HG02798 (cell line): ENCODE measurements around the gene DDX10.
A peak's percentile ranks its signal among the peaks of the same experiment; 100 is the strongest.
"Not testable (repeated sequence)": the region's sequence is repeated elsewhere in the genome, so short reads cannot be mapped to it uniquely, and the experiment has no call there.

Source experiments
- ATAC-seq: cut with Tn5 transposase; IDR thresholded peaks from one replicate; pipeline ENCODE4 v1.9.1; 2021; ENCODE audit warnings: mild to moderate bottlenecking; ENCODE audit not compliant: unreplicated experiment, poor library complexity

The DDX10 gene

GRCh38 chr11:108758458-108758857, 93.6 kb downstream of the DDX10 start:
- no peak for ATAC-seq

GRCh38 chr11:108766596-108767173, 101.8 kb downstream of the DDX10 start:
- no peak for ATAC-seq

GRCh38 chr11:108768370-108768769, 103.5 kb downstream of the DDX10 start:
- no peak for ATAC-seq

- ATAC-seq: no peak
Measured at GRCh38 chr11:108768964-108769363, 104.1 kb downstream of the DDX10 start.

- no peak for ATAC-seq
Measured at GRCh38 chr11:108774037-108774730, 109.3 kb downstream of the DDX10 start.

- ATAC-seq: no peak
Measured at GRCh38 chr11:108775324-108775723, 110.5 kb downstream of the DDX10 start.

GRCh38 chr11:108779147-108779546, 114.3 kb downstream of the DDX10 start:
- not testable (repeated sequence) for ATAC-seq

- no peak for ATAC-seq
Measured at GRCh38 chr11:108780119-108780518, 115.2 kb downstream of the DDX10 start.

- ATAC-seq: no peak
Measured at GRCh38 chr11:108781946-108782345, 117.1 kb downstream of the DDX10 start.

GRCh38 chr11:108786281-108786990, 121.6 kb downstream of the DDX10 start:
- no peak for ATAC-seq

- ATAC-seq: no peak
Measured at GRCh38 chr11:108787105-108787504, 122.2 kb downstream of the DDX10 start.

- ATAC-seq: peak; percentile 53
Measured at GRCh38 chr11:108788565-108789199, 123.8 kb downstream of the DDX10 start.

- no peak for ATAC-seq
Measured at GRCh38 chr11:108790501-108791299, 125.8 kb downstream of the DDX10 start.

- no peak for ATAC-seq
Measured at GRCh38 chr11:108793138-108793537, 128.3 kb downstream of the DDX10 start.

- ATAC-seq: no peak
Measured at GRCh38 chr11:108793611-108794010, 128.7 kb downstream of the DDX10 start.

- no peak for ATAC-seq
Measured at GRCh38 chr11:108796551-108796950, 131.7 kb downstream of the DDX10 start.

GRCh38 chr11:108797578-108798100, 132.8 kb downstream of the DDX10 start:
- ATAC-seq: no peak

GRCh38 chr11:108802492-108802891, 137.6 kb downstream of the DDX10 start:
- no peak for ATAC-seq

- ATAC-seq: no peak
Measured at GRCh38 chr11:108803776-108804175, 138.9 kb downstream of the DDX10 start.

GRCh38 chr11:108804511-108804910, 139.6 kb downstream of the DDX10 start:
- ATAC-seq: no peak
